ENCODE measurements around the gene CORO2B.

The CORO2B gene

GRCh38 chr15:68637767-68638404 is 59.1 kb downstream of the CORO2B start:
- H3K27ac ChIP-seq = no peak overlapping the region
- no peaks in the 10 kb centered on the region for H3K27me3 ChIP-seq (replicated peaks)
- no peak for TF ChIP-seq CTCF (IDR thresholded peaks at IDR 0.05; ENCODE audit: low read depth, low read length, missing control alignments)
- in situ Hi-C loops (cut with HindIII; ENCODE audit: low pct_ligation_motif_present, low sequenced_read_pairs) = no loop called here
- DNase-seq = no peak
- H3K36me3 ChIP-seq (replicated peaks) = no peaks in the 10 kb centered on the region
- no peak overlapping the region for H3K4me3 ChIP-seq (ENCODE audit: low read depth, low read length)

- no peak for TF ChIP-seq CTCF (IDR thresholded peaks at IDR 0.05; ENCODE audit: low read depth, low read length, missing control alignments)
- H3K27ac ChIP-seq = no peak overlapping the region
- DNase-seq = peak; percentile 45
- H3K4me3 ChIP-seq (ENCODE audit: low read depth, low read length) = no peak overlapping the region
- no peaks in the 10 kb centered on the region for H3K27me3 ChIP-seq (replicated peaks)
- no peaks in the 10 kb centered on the region for H3K36me3 ChIP-seq (replicated peaks)
- in situ Hi-C loops (cut with HindIII; ENCODE audit: low pct_ligation_motif_present, low sequenced_read_pairs) = no loop called here
Observed at GRCh38 chr15:68638953-68639515, 60.2 kb downstream of the CORO2B start.

- DNase-seq = no peak
- Histone ChIP-seq H3K27me3 (replicated peaks) (no peaks in the 10 kb centered on the region), H3K27ac (no peak overlapping the region), H3K4me3 (ENCODE audit: low read depth, low read length) (no peak overlapping the region), H3K36me3 (replicated peaks) (no peaks in the 10 kb centered on the region)
- TF ChIP-seq CTCF (IDR thresholded peaks at IDR 0.05; ENCODE audit: low read depth, low read length, missing control alignments) = no peak
- in situ Hi-C loops (cut with HindIII; ENCODE audit: low pct_ligation_motif_present, low sequenced_read_pairs) = no loop called here
Observed at GRCh38 chr15:68639926-68640600, 61.3 kb downstream of the CORO2B start.

GRCh38 chr15:68640791-68641331 is 62.1 kb downstream of the CORO2B start:
- H3K27ac ChIP-seq = no peak overlapping the region
- H3K27me3 ChIP-seq (replicated peaks) = no peaks in the 10 kb centered on the region
- in situ Hi-C loops (cut with HindIII; ENCODE audit: low pct_ligation_motif_present, low sequenced_read_pairs) = no loop called here
- DNase-seq = no peak
- no peak overlapping the region for H3K4me3 ChIP-seq (ENCODE audit: low read depth, low read length)
- no peak for TF ChIP-seq CTCF (IDR thresholded peaks at IDR 0.05; ENCODE audit: low read depth, low read length, missing control alignments)
- no peaks in the 10 kb centered on the region for H3K36me3 ChIP-seq (replicated peaks)

- no peak overlapping the region for H3K27ac ChIP-seq
- no peak overlapping the region for H3K4me3 ChIP-seq (ENCODE audit: low read depth, low read length)
- no peak for TF ChIP-seq CTCF (IDR thresholded peaks at IDR 0.05; ENCODE audit: low read depth, low read length, missing control alignments)
- DNase-seq = no peak
- no peaks in the 10 kb centered on the region for H3K36me3 ChIP-seq (replicated peaks)
- H3K27me3 ChIP-seq (replicated peaks) = no peaks in the 10 kb centered on the region
- in situ Hi-C loops (cut with HindIII; ENCODE audit: low pct_ligation_motif_present, low sequenced_read_pairs) = no loop called here
Observed at GRCh38 chr15:68641376-68641775, 62.6 kb downstream of the CORO2B start.
